Panc1 (cell line): ENCODE measurements around the gene MAPK14.

Source experiments
- CTCF ChIP-seq: fragments of 450-650 bp; IDR thresholded peaks from 2 replicates; pipeline ENCODE4 v1.5.1; 2017; ENCODE audit warnings: mild to moderate bottlenecking
- REST ChIP-seq, 2 experiments: IDR thresholded peaks; 2 replicates each; pipeline ENCODE4 v1.6.1; 2011 to 2012; ENCODE audit warnings: low read depth in 2 of 2, control low read depth in 1 of 2, low read length in 1 of 2, mild to moderate bottlenecking in 1 of 2, moderate library complexity in 1 of 2; ENCODE audit not compliant: insufficient read depth in 1 of 2

- TF ChIP-seq CTCF (no peak), REST (IDR thresholded peaks at IDR 0.05; ENCODE audit: insufficient read depth in 1 of 2, low read depth in 2 of 2, low read length in 1 of 2) (no peak)
Measured at GRCh38 chr6:36141961-36142360, 114.4 kb downstream of the MAPK14 start.
